Brain microvascular endothelial cell (primary cell): ENCODE data around the gene FGF16.
"Not testable (repeated sequence)": the region's sequence is repeated elsewhere in the genome, so short reads cannot be mapped to it uniquely, and the experiment has no call there.

Source experiments
- DNase-seq: peaks from one replicate; pipeline ENCODE4 v3.0.0-alpha.2; 2020
- H3K27ac ChIP-seq: fragments of 250-450 bp; sonication (Bioruptor Pico); 2 replicates; pipeline ENCODE4 v1.5.1; 2020; ENCODE audit warnings: mild to moderate bottlenecking, moderate library complexity
- H3K27me3 ChIP-seq: fragments of 250-450 bp; sonication (Bioruptor Pico); replicated peaks from 2 replicates; pipeline ENCODE4 v1.5.1; 2020; ENCODE audit warnings: mild to moderate bottlenecking
- H3K36me3 ChIP-seq: fragments of 250-450 bp; sonication (Bioruptor Pico); replicated peaks from 2 replicates; pipeline ENCODE4 v1.5.1; 2020; ENCODE audit warnings: mild to moderate bottlenecking
- H3K4me3 ChIP-seq: 2 replicates; pipeline ENCODE4 v1.5.1; 2011; ENCODE audit warnings: low read depth, mild to moderate bottlenecking, control low read depth, low read length, moderate library complexity
- CTCF ChIP-seq: IDR thresholded peaks from 2 replicates; pipeline ENCODE4 v1.5.1; 2011; ENCODE audit warnings: low read depth, mild to moderate bottlenecking, moderate library complexity, low read length, control low read depth, inconsistent platforms; ENCODE audit errors: missing control alignments
- in situ Hi-C: cut with HindIII; loops from 2 replicates; pipeline ENCODE4 v1.10.0; 2017; ENCODE audit warnings: low sequenced_read_pairs, low pct_ligation_motif_present

Gene FGF16

GRCh38 chrX:77450415-77450814, 3.2 kb downstream of the FGF16 start:
- Histone ChIP-seq H3K27ac (no peak overlapping the region), H3K4me3 (no peak overlapping the region), H3K36me3 (no peaks in the 10 kb centered on the region), H3K27me3 (no peaks in the 10 kb centered on the region)
- in situ Hi-C loops, result no loop called here
- DNase-seq, result no peak
- TF ChIP-seq CTCF, result no peak

GRCh38 chrX:77450996-77451395, 3.8 kb downstream of the FGF16 start:
- Histone ChIP-seq H3K4me3 (no peak overlapping the region), H3K27ac (no peak overlapping the region), H3K27me3 (no peaks in the 10 kb centered on the region), H3K36me3 (no peaks in the 10 kb centered on the region)
- in situ Hi-C loops, result no loop called here
- no peak for TF ChIP-seq CTCF
- peak; percentile 43 for DNase-seq

- Histone ChIP-seq H3K27ac (no peak overlapping the region), H3K36me3 (no peaks in the 10 kb centered on the region), H3K4me3 (no peak overlapping the region), H3K27me3 (no peaks in the 10 kb centered on the region)
- in situ Hi-C loops, result no loop called here
- TF ChIP-seq CTCF, result no peak
- DNase-seq, result no peak
These were observed 6.0 kb downstream of the FGF16 start for GRCh38 chrX:77453190-77453589.

GRCh38 chrX:77455437-77455836, 8.2 kb downstream of the FGF16 start:
- Histone ChIP-seq H3K4me3 (no peak overlapping the region), H3K27me3 (no peaks in the 10 kb centered on the region), H3K36me3 (no peaks in the 10 kb centered on the region), H3K27ac (no peak overlapping the region)
- no peak for TF ChIP-seq CTCF
- in situ Hi-C loops, result no loop called here
- DNase-seq, result no peak

GRCh38 chrX:77484045-77484444, 36.9 kb downstream of the FGF16 start:
- Histone ChIP-seq H3K27ac (no peak overlapping the region), H3K27me3 (no peaks in the 10 kb centered on the region), H3K4me3 (no peak overlapping the region), H3K36me3 (no peaks in the 10 kb centered on the region)
- DNase-seq, result no peak
- in situ Hi-C loops, result no loop called here
- TF ChIP-seq CTCF, result no peak

GRCh38 chrX:77493677-77494553, 46.7 kb downstream of the FGF16 start:
- in situ Hi-C loops, result no loop called here
- TF ChIP-seq CTCF, result no peak
- DNase-seq, result peak; percentile 91
- H3K27ac ChIP-seq, result no peak overlapping the region
- H3K36me3 ChIP-seq, result no peaks in the 10 kb centered on the region
- no peaks in the 10 kb centered on the region for H3K27me3 ChIP-seq
- no peak overlapping the region for H3K4me3 ChIP-seq

- H3K36me3 ChIP-seq, H3K27ac ChIP-seq, DNase-seq, H3K27me3 ChIP-seq, H3K4me3 ChIP-seq, in situ Hi-C loops: not testable (repeated sequence)
These were observed 53.0 kb downstream of the FGF16 start for GRCh38 chrX:77500164-77500563.
